Omental fat pad (tissue), 4 donors: ENCODE measurements around the gene CDC27. TPM values are rescaled to one million over a fixed set of nuclear protein-coding genes. Genes with fewer than 3 reads are reported as not detected.
"Not testable (repeated sequence)": the region's sequence is repeated elsewhere in the genome, so short reads cannot be mapped to it uniquely, and the experiment has no call there.

Experiments
- ATAC-seq: fragments of 150-250 bp; one replicate; pipeline ENCODE4 v1.9.1; 2016; ENCODE audit warnings: mild to moderate bottlenecking, moderate library complexity; ENCODE audit not compliant: low FRiP score
- DNase-seq: peaks from one replicate; pipeline ENCODE4 v3.0.0-alpha.2; 2019; ENCODE audit warnings: low spot score
- total RNA-seq, 4 donors: library from RNA; depleted of rRNA; stranded (reverse); fragments of >200 nt; gene quantifications; one replicate each; pipeline ENCODE4 v1.1.0, GENCODE V29; 2016
- TF ChIP-seq, protein P1 (sequence below), 3 donors: fragments of 450-650 bp; IDR thresholded peaks; one replicate each; pipeline ENCODE4 v1.5.1; 2016 to 2017; ENCODE audit warnings: antibody characterized with exemption in 3 of 3, mild to moderate bottlenecking in 3 of 3, moderate library complexity in 2 of 3

Gene CDC27
- total RNA-seq, 4 donors from 2014 or later, result 66.1 to 95.8 (median 76.2) TPM

DNA sequence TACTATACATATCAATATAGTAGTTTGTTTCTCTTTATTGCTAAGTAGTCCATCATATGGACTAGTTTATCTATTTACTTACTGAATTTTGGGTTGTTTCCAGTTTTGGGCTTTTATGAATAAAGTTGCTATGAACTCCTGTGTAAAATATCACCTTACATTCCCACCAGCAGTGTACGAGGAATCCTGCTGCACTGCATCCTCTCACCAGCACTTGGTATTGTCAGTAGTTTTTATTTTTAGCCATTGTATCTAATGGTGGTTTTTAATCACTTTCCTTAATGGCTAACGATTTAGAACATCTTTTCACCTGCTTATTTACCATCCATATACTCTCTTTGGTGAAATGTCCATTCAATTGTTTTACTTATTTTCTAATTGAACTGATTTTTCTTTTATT lies 24.0 kb downstream of the CDC27 start:
- TF ChIP-seq, protein P1, sequence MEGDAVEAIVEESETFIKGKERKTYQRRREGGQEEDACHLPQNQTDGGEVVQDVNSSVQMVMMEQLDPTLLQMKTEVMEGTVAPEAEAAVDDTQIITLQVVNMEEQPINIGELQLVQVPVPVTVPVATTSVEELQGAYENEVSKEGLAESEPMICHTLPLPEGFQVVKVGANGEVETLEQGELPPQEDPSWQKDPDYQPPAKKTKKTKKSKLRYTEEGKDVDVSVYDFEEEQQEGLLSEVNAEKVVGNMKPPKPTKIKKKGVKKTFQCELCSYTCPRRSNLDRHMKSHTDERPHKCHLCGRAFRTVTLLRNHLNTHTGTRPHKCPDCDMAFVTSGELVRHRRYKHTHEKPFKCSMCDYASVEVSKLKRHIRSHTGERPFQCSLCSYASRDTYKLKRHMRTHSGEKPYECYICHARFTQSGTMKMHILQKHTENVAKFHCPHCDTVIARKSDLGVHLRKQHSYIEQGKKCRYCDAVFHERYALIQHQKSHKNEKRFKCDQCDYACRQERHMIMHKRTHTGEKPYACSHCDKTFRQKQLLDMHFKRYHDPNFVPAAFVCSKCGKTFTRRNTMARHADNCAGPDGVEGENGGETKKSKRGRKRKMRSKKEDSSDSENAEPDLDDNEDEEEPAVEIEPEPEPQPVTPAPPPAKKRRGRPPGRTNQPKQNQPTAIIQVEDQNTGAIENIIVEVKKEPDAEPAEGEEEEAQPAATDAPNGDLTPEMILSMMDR (IDR thresholded peaks at IDR 0.05), result no peak
- ATAC-seq (no peak), DNase-seq (no peak)

DNA sequence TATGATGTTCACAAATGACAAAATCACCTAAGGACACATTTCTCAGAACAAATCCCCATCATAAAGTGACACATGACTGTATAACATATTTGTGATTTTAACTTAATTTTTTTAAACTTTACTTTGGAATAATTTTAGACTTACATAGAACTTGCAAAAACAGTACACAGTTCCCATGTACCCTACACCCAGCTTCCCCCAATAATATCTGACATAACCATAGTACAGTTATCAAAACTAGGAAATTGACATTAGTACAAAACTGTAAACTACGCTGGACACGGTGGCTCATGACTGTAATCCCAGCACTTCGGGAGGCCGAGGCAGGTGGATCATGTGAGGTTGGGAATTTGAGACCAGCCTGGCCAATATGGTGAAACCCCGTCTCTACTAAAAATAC lies 24.8 kb downstream of the CDC27 start:
- ATAC-seq (no peak), DNase-seq (no peak)
- TF ChIP-seq, protein P1 (IDR thresholded peaks at IDR 0.05), result no peak

DNA sequence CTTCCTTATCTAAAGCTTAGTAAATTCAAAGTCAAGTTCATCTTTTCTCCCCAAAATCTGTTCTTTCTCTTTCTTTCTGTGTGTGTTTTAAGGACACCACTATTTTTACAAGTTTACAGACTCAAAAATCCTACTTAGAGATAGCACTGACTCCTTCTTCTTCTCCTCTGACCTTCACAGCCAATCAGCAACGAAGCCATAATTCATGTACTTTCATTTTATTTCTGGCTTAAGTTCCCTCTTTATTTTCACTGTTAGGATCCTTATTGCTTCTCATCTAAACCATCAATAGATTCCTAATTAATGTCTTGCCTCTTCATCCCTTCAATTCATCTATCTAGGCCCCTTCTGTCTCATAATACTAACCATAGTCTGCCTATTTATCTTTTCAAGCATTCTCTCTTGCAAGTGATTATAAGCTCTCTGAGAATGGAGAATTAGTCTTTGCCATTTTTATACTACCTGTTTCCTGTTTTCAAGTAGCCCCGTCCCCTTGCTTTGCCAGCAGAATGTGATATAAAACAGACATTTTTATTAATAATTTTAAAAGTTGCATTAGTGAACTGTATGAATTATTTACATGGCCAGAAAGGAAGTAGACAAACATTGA lies 27.0 kb downstream of the CDC27 start:
- DNase-seq (no peak), ATAC-seq (no peak)
- TF ChIP-seq, protein P1 (IDR thresholded peaks at IDR 0.05), result no peak

DNA sequence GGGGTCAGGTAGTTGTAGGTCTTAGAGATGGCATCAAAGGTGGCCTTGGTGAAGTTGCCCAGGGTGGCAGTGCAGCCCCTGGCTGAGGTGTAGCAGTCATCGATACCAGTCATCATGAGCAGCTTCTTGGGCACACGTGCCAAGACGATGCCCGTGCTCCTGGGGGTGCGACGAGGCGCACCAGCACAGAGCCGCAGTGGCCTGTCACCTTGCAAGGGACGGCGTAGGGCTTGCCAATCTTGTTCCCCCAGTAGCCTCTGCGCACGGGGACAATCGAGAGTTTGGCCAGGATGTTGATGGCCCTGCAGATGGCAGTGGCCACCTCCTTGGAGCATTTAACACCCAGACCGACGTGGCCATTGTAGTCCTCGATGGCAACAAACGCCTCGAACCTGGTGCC lies 29.8 kb downstream of the CDC27 start:
- no peak for ATAC-seq
- TF ChIP-seq, protein P1 (IDR thresholded peaks at IDR 0.05), result no peak
- DNase-seq, result no peak

DNA sequence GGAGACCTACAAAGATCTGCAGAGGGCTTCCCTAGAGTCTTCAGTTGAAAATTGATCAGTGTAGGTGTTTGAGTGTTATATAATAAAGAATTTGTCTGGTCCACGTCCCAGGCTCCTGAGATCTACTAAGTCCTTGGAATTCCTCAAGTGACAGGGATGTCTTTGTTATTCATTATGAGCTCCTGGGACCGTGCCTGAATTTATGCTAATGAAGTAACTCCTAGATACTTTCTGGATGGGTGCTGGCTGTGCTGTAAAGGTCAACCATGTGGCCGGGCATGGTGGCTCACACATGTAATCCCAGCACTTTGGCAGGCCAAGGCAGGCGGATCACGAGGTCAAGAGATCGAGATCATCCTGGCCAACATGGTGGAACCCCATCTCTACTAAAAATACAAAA lies 43.7 kb downstream of the CDC27 start:
- TF ChIP-seq, protein P1 (IDR thresholded peaks at IDR 0.05), result no peak
- ATAC-seq (no peak), DNase-seq (no peak)

DNA sequence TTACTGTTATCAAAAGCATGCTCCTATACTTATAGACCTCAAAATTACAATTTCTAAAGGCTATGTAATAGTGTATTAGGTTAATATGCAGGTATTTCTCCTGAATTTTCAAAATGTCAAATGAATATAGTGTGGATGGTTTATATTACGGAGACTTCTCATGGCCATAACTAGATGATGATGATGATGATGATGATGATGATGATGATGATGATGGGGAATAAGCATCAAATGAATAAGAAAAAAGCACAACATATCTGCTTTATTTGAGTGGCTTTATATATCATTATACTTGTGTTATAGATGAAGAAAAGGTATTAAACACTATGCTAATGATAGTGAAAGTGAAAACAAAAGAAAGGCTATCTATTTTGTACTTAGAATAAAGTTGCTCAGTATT lies 53.9 kb downstream of the CDC27 start:
- TF ChIP-seq, protein P1 (IDR thresholded peaks at IDR 0.05), result no peak

DNA sequence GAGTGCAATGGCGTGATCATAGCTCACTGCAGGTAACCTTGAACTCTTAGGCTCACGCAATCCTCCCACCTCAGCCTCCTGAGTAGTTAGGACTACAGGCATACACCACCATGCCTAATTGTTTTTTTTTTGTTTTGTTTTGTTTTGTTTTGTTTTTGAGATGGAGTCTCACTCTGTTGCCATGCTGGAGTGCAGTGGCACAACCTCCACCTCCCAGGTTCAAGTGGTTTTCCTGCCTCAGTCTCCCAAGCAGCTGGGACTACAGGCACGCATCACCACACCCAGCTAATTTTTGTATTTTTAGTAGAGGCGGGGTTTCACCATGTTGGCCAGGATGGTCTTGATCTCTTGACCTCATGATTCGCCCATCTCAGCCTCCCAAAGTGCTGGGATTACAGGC lies 54.7 kb downstream of the CDC27 start:
- ATAC-seq, DNase-seq: not testable (repeated sequence)

More for the DNA sequence above, 53.9 kb downstream of the CDC27 start:
- DNase-seq (no peak), ATAC-seq (no peak)
